Measurements from ENCODE around the gene GALNT13.

The GALNT13 gene

GRCh38 chr2:154400563-154401290, 529.0 kb downstream of the GALNT13 start:
- no peak overlapping the region for H3K4me3 ChIP-seq (ENCODE audit: low read depth, low read length)
- DNase-seq (ENCODE audit: low read depth), result no peak
- TF ChIP-seq CTCF (IDR thresholded peaks at IDR 0.05; ENCODE audit: control insufficient read depth, extremely low read depth, insufficient read depth), result no peak

- no peak overlapping the region for H3K4me3 ChIP-seq (ENCODE audit: low read depth, low read length)
- DNase-seq (ENCODE audit: low read depth), result no peak
- TF ChIP-seq CTCF (IDR thresholded peaks at IDR 0.05; ENCODE audit: control insufficient read depth, extremely low read depth, insufficient read depth), result peak; percentile 53
Measured at GRCh38 chr2:154402213-154402612, 530.5 kb downstream of the GALNT13 start.

DNA sequence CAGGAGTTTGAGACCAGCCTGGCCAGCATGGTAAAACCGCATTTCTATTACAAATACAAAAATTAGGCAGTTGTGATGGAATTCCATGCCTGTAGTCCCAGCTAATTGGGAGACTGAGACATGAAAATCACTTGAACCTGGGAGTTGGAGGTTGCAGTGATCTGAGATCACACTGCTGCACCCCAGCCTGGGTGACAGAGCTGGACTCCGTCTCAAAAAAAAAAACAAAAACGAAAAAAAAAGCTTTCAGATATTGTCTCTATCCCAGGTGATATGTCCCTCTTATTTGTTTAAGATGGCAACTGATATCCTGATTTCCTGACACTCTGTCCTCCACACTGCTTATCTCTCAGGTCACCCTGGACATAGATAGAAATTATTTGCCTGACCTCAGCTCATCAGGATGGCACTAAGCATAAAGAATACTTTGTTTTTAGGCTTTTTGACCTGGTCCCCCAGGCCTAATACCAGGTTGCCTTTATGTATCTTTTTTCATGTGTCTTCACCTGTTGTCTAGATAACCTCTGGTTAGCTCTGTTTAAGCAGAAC, 531.6 kb downstream of the GALNT13 start:
- no peak for TF ChIP-seq CTCF (IDR thresholded peaks at IDR 0.05; ENCODE audit: control insufficient read depth, extremely low read depth, insufficient read depth)
- no peak overlapping the region for H3K4me3 ChIP-seq (ENCODE audit: low read depth, low read length)
- DNase-seq (ENCODE audit: low read depth), result no peak

DNA sequence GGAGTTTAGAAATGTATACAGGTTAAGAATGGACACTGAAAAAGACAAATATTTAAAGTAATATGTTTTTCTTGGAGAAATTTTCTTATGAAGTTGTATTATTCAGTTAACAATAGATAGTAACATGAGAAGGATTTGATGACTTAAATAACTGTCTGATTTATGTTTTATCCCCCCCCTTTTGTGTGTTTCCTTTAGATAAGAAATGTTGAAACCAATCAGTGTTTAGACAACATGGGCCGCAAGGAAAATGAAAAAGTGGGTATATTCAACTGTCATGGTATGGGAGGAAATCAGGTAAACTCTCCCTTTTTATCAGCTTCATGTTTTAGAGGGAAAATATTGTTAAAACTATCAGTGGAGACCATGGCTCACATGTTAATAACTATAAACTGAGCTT, 537.1 kb downstream of the GALNT13 start:
- no peak overlapping the region for H3K4me3 ChIP-seq (ENCODE audit: low read depth, low read length)
- no peak for DNase-seq (ENCODE audit: low read depth)
- TF ChIP-seq CTCF (IDR thresholded peaks at IDR 0.05; ENCODE audit: control insufficient read depth, extremely low read depth, insufficient read depth), result no peak

GRCh38 chr2:154422251-154422650, 550.5 kb downstream of the GALNT13 start:
- no peak for DNase-seq (ENCODE audit: low read depth)
- no peak overlapping the region for H3K4me3 ChIP-seq (ENCODE audit: low read depth, low read length)
- TF ChIP-seq CTCF (IDR thresholded peaks at IDR 0.05; ENCODE audit: control insufficient read depth, extremely low read depth, insufficient read depth), result no peak

DNA sequence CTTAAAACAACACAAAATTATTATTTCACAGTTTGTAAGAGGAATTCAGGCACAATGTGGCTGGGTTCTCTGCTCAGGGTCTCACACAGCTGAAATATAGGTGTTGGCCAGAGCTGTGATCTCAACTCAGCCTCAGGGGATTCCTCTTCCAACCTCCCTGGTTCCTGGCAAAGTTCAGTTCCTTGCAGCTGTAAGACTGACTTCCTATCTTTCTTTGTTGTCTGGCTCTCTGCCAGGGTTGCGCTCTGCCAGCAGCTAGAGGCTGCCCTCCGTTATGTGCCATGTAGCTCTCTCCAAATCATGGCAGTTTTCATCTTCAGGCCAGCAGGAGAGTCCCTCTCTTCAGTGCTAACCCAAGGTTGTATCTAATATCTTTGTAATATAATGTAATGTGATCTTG, 554.3 kb downstream of the GALNT13 start:
- no peak overlapping the region for H3K4me3 ChIP-seq (ENCODE audit: low read depth, low read length)
- DNase-seq (ENCODE audit: low read depth), result no peak
- TF ChIP-seq CTCF (IDR thresholded peaks at IDR 0.05; ENCODE audit: control insufficient read depth, extremely low read depth, insufficient read depth), result no peak

DNA sequence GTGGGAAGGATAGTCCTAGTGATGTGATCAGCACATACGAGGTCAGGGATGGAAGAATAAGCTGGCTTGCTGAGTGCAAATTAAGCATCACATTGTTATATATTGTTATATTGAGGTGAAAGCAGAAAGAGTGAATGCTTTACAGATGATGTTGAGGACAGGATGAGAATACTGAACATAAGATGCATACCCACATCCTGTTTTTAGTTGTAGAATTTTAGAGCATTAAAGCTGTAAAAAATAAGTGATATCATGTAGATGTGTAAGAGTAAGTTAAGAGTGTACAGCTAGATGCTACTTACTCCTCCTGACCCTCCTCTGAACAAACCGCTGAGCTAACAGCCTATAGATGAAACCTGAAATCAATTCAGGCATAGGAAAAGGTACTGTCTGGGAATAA, 555.7 kb downstream of the GALNT13 start:
- no peak overlapping the region for H3K4me3 ChIP-seq (ENCODE audit: low read depth, low read length)
- no peak for TF ChIP-seq CTCF (IDR thresholded peaks at IDR 0.05; ENCODE audit: control insufficient read depth, extremely low read depth, insufficient read depth)
- no peak for DNase-seq (ENCODE audit: low read depth)
